DMS 273 treated with DMSO at 0.1 percent for 48 hours (cell line): ENCODE measurements around the gene CCDC74A.
"Not testable (repeated sequence)": the region's sequence is repeated elsewhere in the genome, so short reads cannot be mapped to it uniquely, and the experiment has no call there.

Experiments
- DNase-seq: peaks from one replicate; lab custom pipeline; 2025; lab: John Stamatoyannopoulos, UW

The CCDC74A gene

GRCh38 chr2:131527131-131528001 lies at the start of gene CCDC74A:
Gene CCDC74A (plus strand): TSS chr2:131527888. CDS start chr2:131527971, 83 bp downstream.
- peak; percentile 7 for DNase-seq

DNA sequence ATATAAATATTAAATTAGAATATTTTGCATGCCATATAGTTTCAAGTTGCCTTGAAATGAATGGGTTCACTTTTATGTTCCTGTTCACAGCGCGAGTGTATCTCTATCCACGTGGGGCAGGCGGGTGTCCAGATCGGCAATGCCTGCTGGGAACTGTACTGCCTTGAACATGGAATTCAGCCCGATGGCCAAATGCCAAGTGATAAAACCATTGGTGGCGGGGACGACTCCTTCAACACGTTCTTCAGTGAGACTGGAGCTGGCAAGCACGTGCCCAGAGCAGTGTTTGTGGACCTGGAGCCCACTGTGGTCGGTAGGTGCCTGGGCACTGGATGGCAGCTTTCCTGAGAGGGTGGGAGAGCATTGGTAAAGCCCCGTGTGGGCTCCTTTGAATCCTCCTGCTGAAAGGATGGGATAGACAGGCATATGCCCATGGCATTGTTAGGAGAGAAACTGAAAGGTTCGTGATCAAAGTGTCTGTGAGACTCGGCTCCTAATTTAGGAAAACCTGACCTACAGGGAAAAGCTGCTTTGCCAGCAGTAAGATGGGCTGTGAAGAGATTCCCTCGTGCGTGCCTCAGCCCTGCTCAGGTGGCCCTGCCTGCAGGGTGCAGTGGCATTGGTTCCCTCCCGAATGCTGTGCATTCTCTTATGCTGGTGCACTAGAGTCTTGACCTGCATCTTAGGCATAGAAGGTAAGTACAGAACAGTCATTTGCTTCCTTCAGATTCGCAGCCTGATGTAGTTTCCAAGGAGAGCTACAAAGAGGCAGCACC lies 49.4 kb upstream of the CCDC74A start:
- not testable (repeated sequence) for DNase-seq

DNA sequence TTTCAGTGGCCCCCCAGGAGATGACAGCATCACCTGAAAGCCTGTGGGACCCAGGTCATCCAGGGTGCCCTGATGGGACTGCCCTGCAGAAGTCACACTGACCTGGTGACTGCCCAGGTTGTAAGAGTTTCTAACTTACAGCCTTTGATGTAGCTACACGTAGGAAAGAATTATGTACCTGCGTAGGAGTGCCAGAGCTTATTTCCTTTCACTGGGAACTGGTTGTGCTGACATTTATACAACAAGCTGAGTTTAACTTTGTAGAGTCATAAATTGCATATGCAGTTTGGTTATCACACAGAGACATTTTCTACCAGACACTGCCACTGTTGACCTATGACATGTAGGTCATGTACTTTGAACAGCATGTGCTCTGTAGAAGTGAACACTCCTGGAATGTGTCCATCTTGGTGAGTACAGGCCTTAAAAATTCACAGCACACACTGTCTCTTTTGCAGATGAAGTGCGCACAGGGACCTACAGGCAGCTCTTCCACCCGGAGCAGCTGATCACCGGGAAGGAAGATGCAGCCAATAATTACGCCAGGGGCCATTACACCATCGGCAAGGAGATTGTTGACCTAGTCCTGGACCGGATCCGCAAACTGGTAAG lies 48.7 kb upstream of the CCDC74A start:
- not testable (repeated sequence) for DNase-seq

GRCh38 chr2:131480351-131480750 lies 47.3 kb upstream of the CCDC74A start:
- not testable (repeated sequence) for DNase-seq

- not testable (repeated sequence) for DNase-seq
These were observed 45.1 kb upstream of the CCDC74A start for GRCh38 chr2:131482506-131483155.

- DNase-seq = not testable (repeated sequence)
These were observed 43.5 kb upstream of the CCDC74A start for GRCh38 chr2:131483981-131484820.

DNA sequence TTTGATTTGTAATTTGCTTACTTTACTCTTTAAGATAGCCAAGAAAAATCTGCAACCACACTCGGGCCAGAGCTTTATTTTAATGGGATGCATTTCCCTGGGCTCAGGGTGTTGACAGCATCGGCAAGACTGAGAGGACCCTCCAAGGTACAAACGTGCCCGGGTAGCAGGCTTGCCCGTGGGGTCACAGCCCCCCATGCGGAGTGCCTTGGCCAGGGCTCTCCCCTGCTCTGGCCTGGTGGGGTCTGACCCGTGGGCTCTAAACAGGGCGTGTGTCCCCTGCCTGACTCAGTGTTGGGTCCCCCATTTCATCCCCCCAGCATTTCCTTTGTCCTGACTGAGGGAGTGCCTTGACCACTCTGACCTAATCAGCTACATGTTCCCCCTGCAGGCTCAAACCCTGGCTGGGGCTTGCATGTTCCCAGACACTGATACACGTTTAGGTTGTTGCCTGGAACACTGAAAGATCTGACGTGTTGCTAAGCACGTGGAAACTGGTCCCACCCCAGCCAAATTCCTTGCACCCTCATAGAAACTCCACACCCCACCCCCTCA lies 42.7 kb upstream of the CCDC74A start:
- DNase-seq = not testable (repeated sequence)

- DNase-seq = not testable (repeated sequence)
These were observed 41.3 kb upstream of the CCDC74A start for GRCh38 chr2:131486201-131486902.

GRCh38 chr2:131488306-131489205 lies 39.1 kb upstream of the CCDC74A start:
- peak; percentile 70 for DNase-seq

DNA sequence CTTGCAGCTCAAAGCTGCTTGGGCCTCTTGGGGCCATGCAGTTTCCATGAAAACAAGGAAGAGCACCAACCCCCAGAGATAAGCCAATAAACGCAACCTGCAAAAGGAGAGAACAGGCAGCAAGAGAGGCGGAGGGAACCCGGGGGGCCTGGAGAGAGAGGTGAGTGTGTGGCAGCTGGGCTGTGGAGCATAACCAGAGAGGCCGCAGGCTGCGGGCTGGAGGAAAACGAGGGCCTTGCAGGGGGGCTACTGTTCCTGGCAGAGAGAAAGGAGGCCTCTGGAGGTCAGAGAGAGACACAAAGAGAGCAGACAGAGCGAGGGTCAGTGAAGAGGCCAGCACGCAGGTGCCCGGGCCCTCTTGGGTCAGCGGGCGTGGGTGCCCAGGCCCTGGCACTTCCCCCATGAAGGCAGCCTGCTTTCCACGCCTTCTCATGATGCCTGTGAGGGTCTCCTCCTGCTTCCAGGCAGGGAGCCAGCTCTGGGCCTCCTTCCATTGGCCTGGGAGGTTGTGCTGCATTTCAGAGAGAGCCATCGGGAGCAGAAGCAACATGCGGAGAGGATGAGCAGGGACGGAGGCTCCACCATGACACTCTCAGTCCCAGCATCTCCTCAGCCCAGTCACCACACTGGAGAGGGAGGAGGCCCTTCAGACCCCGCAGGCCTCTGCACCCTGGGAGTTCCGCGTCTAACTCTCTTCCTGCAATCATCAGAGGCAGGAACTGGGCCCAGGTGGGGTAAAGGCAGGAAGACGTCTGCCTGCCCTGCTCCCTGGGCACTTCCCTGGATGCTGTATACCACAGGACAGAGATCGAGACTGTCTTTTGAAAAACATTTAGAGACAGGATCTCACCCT lies 36.8 kb upstream of the CCDC74A start:
- not testable (repeated sequence) for DNase-seq

GRCh38 chr2:131491469-131491836 lies 36.2 kb upstream of the CCDC74A start:
- not testable (repeated sequence) for DNase-seq

DNA sequence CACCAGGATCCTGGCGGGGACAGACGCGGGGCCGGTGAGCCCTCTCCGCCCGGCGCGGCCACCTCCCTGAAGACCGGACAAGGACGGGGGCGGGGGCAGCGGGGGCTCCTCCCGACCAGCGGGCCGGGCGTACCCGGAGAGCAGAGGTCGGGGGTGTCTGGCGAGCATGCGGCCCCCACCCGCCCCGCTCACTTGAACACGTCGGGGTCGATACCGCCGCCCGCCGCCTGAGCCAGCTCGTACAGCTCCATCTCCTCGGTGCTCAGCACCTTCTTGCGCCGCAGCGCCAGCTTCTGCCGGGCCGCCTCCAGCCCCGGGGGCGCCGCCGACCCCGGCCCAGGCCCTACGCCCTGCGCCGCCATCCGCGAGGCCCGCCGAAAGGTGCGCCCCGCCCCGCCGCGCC lies 35.7 kb upstream of the CCDC74A start, which contains the start of gene MZT2A:
Gene MZT2A (minus strand): TSS at position 383 of the 403 bp plus-strand sequence. CDS start 21 bp downstream, at position 362.
- not testable (repeated sequence) for DNase-seq

- peak; percentile 87 for DNase-seq
These were observed 35.1 kb upstream of the CCDC74A start for GRCh38 chr2:131492418-131493198.

DNA sequence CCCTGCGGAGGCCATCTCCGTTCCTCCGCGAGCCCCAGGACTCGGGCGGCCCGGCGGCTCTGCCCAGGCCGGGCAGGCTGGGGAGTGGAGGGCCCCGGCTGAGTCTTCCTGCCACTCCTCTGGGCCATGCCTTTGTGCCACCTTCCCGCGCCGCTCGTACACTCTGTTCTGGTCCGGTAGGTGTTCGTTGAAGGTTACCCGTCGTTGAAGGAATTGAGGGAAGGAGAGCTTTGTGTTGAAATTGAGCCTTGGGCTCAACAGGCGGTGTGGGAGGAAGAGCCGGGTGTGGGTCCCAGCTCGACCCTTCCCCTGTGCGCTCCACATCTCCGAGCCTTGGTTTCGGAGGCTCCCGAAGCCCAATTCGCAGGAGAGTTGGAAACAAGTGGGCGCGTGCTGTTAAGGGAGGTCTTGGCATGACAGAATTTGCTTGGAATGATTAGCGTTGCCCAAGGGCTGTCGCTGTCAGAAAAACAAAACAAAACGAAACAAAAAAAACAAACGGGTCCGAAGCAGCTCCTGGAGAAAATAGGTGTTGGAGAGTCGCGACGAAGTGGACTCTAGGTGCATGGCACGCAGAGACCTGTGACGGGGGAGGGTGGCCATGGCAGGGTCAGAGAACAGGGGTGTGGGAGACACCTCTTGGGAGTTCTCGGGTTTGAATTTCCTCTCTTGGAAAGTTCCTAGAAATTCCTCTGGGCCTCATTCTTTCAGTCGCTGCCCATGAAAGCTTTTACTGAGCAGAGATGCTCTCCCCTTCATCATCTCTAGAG lies 34.3 kb upstream of the CCDC74A start:
- DNase-seq = no peak

DNA sequence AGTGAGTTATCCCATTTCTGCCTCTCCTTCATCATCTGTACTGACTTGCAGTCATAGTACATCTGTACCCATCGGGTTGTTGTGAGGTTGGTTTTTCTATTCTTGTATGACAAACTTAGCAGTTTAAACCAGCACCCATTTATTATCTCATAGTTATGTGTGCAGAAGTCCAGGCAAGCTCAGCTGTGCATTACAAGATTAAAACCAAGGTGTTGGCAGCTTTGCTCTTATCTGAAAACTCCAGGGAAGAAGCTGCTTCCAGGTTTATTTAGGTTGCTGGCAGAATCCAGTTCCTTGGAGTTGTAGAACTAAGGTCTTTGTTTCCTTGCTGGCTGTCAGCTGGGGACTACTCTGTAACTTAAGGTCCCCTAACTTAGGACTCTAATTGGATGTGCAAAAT lies 32.2 kb upstream of the CCDC74A start:
- not testable (repeated sequence) for DNase-seq

GRCh38 chr2:131498321-131498973 lies 29.2 kb upstream of the CCDC74A start:
- DNase-seq = not testable (repeated sequence)
